WTC11 (cell line): Measurements from ENCODE around the gene METTL6. TPM values are rescaled to one million over a fixed set of nuclear protein-coding genes. Genes with fewer than 3 reads are reported as not detected.

Experiments
- ATAC-seq: fragments of 200-7000 bp; cut with Tn5 transposase; 2 replicates; pipeline ENCODE4 v1.10.0; 2021; ENCODE audit warnings: mild to moderate bottlenecking, moderate library complexity
- CTCF ChIA-PET: fragments of 300-600 bp; sonication (Branson Sonifier 250); formaldehyde crosslinking; loops from one replicate; lab custom pipeline; 2021; ENCODE audit warnings: antibody characterized with exemption; lab: Charles Lee
- POLR2A ChIA-PET: fragments of 350-600 bp; sonication (Branson Sonifier 250); formaldehyde crosslinking; loops from one replicate; lab custom pipeline; 2021; ENCODE audit warnings: antibody characterized with exemption; lab: Charles Lee
- DNase-seq: peaks from one replicate; pipeline ENCODE4 v3.0.0; 2021; ENCODE audit warnings: low spot score
- H3K27ac Mint-ChIP-seq: 2 replicates; pipeline ENCODE4 v1.8.0; 2021; ENCODE audit warnings: mixed read lengths
- H3K27me3 Mint-ChIP-seq: 2 replicates; pipeline ENCODE4 v1.8.0; 2021; ENCODE audit warnings: low read depth, mild to moderate bottlenecking, moderate library complexity, mixed read lengths
- H3K36me3 Mint-ChIP-seq: 2 replicates; pipeline ENCODE4 v1.8.0; 2021; ENCODE audit warnings: mixed read lengths
- H3K4me1 Mint-ChIP-seq: 2 replicates; pipeline ENCODE4 v1.8.0; 2022; ENCODE audit warnings: mixed read lengths
- H3K4me3 Mint-ChIP-seq: 2 replicates; pipeline ENCODE4 v1.8.0; 2021; ENCODE audit warnings: mild to moderate bottlenecking, moderate library complexity, mixed read lengths
- H3K9me3 Mint-ChIP-seq: 2 replicates; pipeline ENCODE4 v1.8.0; 2021; ENCODE audit warnings: mixed read lengths
- ATF2 ChIP-seq: sonication (generic); formaldehyde crosslinking; IDR thresholded peaks from 2 replicates; pipeline ENCODE4 v1.8.1; 2022; ENCODE audit warnings: low read depth, missing genetic modification reagents, borderline replicate concordance
- E2F4 ChIP-seq: sonication (generic); formaldehyde crosslinking; IDR thresholded peaks from 2 replicates; pipeline ENCODE4 v1.8.1; 2022; ENCODE audit warnings: low read depth, mild to moderate bottlenecking, moderate library complexity, missing genetic modification reagents, borderline replicate concordance
- ESRRA ChIP-seq: sonication (generic); formaldehyde crosslinking; IDR thresholded peaks from 2 replicates; pipeline ENCODE4 v1.8.1; 2022; ENCODE audit warnings: mild to moderate bottlenecking, missing genetic modification reagents, borderline replicate concordance
- FOXK1 ChIP-seq: sonication (generic); formaldehyde crosslinking; IDR thresholded peaks from 2 replicates; pipeline ENCODE4 v1.8.0; 2022; ENCODE audit warnings: mild to moderate bottlenecking, moderate library complexity, missing genetic modification reagents
- FOXP4 ChIP-seq: sonication (generic); formaldehyde crosslinking; IDR thresholded peaks from 2 replicates; pipeline ENCODE4 v1.8.0; 2022; ENCODE audit warnings: mild to moderate bottlenecking, missing genetic modification reagents
- GTF2I ChIP-seq: fragments of 250-450 bp; sonication (Bioruptor Pico); conservative IDR thresholded peaks from 2 replicates; pipeline ENCODE4 v1.4.0; 2021; ENCODE audit warnings: mild to moderate bottlenecking
- IRF2 ChIP-seq: sonication (generic); formaldehyde crosslinking; IDR thresholded peaks from 2 replicates; pipeline ENCODE4 v1.8.0; 2022; ENCODE audit warnings: low read depth, missing genetic modification reagents, borderline replicate concordance
- JUN ChIP-seq: sonication (generic); formaldehyde crosslinking; IDR thresholded peaks from 2 replicates; pipeline ENCODE4 v1.8.0; 2023; ENCODE audit warnings: mild to moderate bottlenecking, missing genetic modification reagents
- MAX ChIP-seq: sonication (generic); formaldehyde crosslinking; IDR thresholded peaks from 2 replicates; pipeline ENCODE4 v1.8.0; 2022; ENCODE audit warnings: mild to moderate bottlenecking, missing genetic modification reagents
- MYBL2 ChIP-seq: sonication (generic); formaldehyde crosslinking; IDR thresholded peaks from 2 replicates; pipeline ENCODE4 v1.8.1; 2023; ENCODE audit warnings: mild to moderate bottlenecking, moderate library complexity, missing genetic modification reagents
- NFATC4 ChIP-seq: fragments of 250-450 bp; sonication (Bioruptor Pico); IDR thresholded peaks from 2 replicates; pipeline ENCODE4 v1.9.0; 2021; ENCODE audit warnings: mild to moderate bottlenecking
- NR3C1 ChIP-seq: sonication (generic); formaldehyde crosslinking; conservative IDR thresholded peaks from 2 replicates; pipeline ENCODE4 v1.8.1; 2023; ENCODE audit warnings: low read depth, mild to moderate bottlenecking, missing genetic modification reagents
- RELA ChIP-seq: sonication (generic); formaldehyde crosslinking; IDR thresholded peaks from 2 replicates; pipeline ENCODE4 v1.8.1; 2022; ENCODE audit warnings: missing genetic modification reagents, mild to moderate bottlenecking, borderline replicate concordance
- RORB ChIP-seq: fragments of 250-450 bp; sonication (Bioruptor Pico); IDR thresholded peaks from 2 replicates; pipeline ENCODE4 v1.9.0; 2021; ENCODE audit warnings: mild to moderate bottlenecking
- SMAD4 ChIP-seq: sonication (generic); formaldehyde crosslinking; IDR thresholded peaks from 2 replicates; pipeline ENCODE4 v1.8.0; 2022; ENCODE audit warnings: mild to moderate bottlenecking, missing genetic modification reagents
- ZNF121 ChIP-seq: sonication (generic); formaldehyde crosslinking; IDR thresholded peaks from 2 replicates; pipeline ENCODE4 v1.8.0; 2023; ENCODE audit warnings: missing genetic modification reagents
- ZNF423 ChIP-seq: fragments of 250-450 bp; sonication (Bioruptor Pico); IDR thresholded peaks from 2 replicates; pipeline ENCODE4 v2.1.2; 2022; ENCODE audit warnings: mild to moderate bottlenecking, moderate library complexity
- total RNA-seq: library from RNA; stranded (reverse); gene quantifications from 3 replicates; pipeline ENCODE4 v1.2.3, GENCODE V29; 2021

The METTL6 gene
- total RNA-seq, 1 experiment from 2014 or later, result 13.7 TPM

- Mint-ChIP-seq H3K36me3 (no peaks in the 10 kb centered on the region), H3K27me3 (no peaks in the 10 kb centered on the region; the same call in 1 of the 2 replicates), H3K9me3 (peaks cover 3% of the 10 kb centered on the region; the same call in 1 of the 2 replicates), H3K4me1 (no peaks in the 10 kb centered on the region), H3K27ac (no peak overlapping the region), H3K4me3 (no peak overlapping the region)
- DNase-seq (no peak), ATAC-seq (no peak)
- TF ChIP-seq NFATC4 (CRISPR knock-in tag), result no peak
- no peak for TF ChIP-seq E2F4 (CRISPR knock-in tag)
- TF ChIP-seq ESRRA (CRISPR knock-in tag), result no peak
- TF ChIP-seq IRF2 (CRISPR knock-in tag), result no peak
- TF ChIP-seq ZNF121, result no peak
- no peak for TF ChIP-seq RORB (CRISPR knock-in tag)
- no peak for TF ChIP-seq ZNF423 (CRISPR knock-in tag)
- TF ChIP-seq MYBL2, result no peak
- TF ChIP-seq GTF2I (CRISPR knock-in tag), result no peak
- TF ChIP-seq JUN (CRISPR knock-in tag), result no peak
- no peak for TF ChIP-seq MAX (CRISPR knock-in tag)
- no peak for TF ChIP-seq FOXP4 (CRISPR knock-in tag)
- ChIA-PET CTCF (interaction anchor here (0.7 to 1.7 kb wide), 3 partner anchors 59 to 349 kb away, joined by 3 to 6 read pairs (median 4); no protein-coding TSS in a partner anchor), POLR2A (no interaction called here)
Observed at GRCh38 chr3:15467227-15468181, 40.2 kb upstream of the METTL6 start.

GRCh38 chr3:15465876-15466585 is 38.7 kb upstream of the METTL6 start:
- CTCF ChIA-PET, result interaction anchor here (0.7 to 1.3 kb wide), 3 partner anchors 30 to 712 kb away, joined by 3 to 6 read pairs (median 3); no protein-coding TSS in a partner anchor

More at GRCh38 chr3:15465876-15466585, 38.7 kb upstream of the METTL6 start:
- Mint-ChIP-seq H3K27ac (no peak overlapping the region), H3K4me3 (no peak overlapping the region), H3K27me3 (no peaks in the 10 kb centered on the region), H3K4me1 (no peaks in the 10 kb centered on the region), H3K36me3 (no peaks in the 10 kb centered on the region), H3K9me3 (peaks cover 3% of the 10 kb centered on the region; the same call in 1 of the 2 replicates)
- DNase-seq (no peak), ATAC-seq (no peak)
- POLR2A ChIA-PET, result no interaction called here
- TF ChIP-seq FOXK1, result no peak
- no peak for TF ChIP-seq NR3C1 (CRISPR knock-in tag)
- TF ChIP-seq SMAD4 (CRISPR knock-in tag), result no peak
- TF ChIP-seq RELA (CRISPR knock-in tag), result no peak
- TF ChIP-seq ATF2 (CRISPR knock-in tag), result no peak
